Measurements from ENCODE around the gene SH3YL1.

Gene SH3YL1

GRCh38 chr2:282371-283263, 18.8 kb upstream of the SH3YL1 start:
- no peak for DNase-seq (ENCODE audit: low read depth in 2 of 2)

- no peak for DNase-seq (ENCODE audit: low read depth in 2 of 2)
These were observed 17.5 kb upstream of the SH3YL1 start for GRCh38 chr2:281381-281780.

GRCh38 chr2:280650-281110, 16.8 kb upstream of the SH3YL1 start:
- DNase-seq (ENCODE audit: low read depth in 2 of 2): no peak

- no peak for DNase-seq (ENCODE audit: low read depth in 2 of 2)
These were observed 16.3 kb upstream of the SH3YL1 start for GRCh38 chr2:279956-280649.

GRCh38 chr2:279366-279765, 15.5 kb upstream of the SH3YL1 start:
- no peak for DNase-seq (ENCODE audit: low read depth in 2 of 2)

GRCh38 chr2:278927-279320, 15.1 kb upstream of the SH3YL1 start:
- no peak for DNase-seq (ENCODE audit: low read depth in 2 of 2)

- DNase-seq (ENCODE audit: low read depth in 2 of 2): no peak
These were observed 14.6 kb upstream of the SH3YL1 start for GRCh38 chr2:278312-278926.

- DNase-seq (ENCODE audit: low read depth in 2 of 2): no peak
These were observed 11.6 kb upstream of the SH3YL1 start for GRCh38 chr2:275466-275865.

- no peak for DNase-seq (ENCODE audit: low read depth in 2 of 2)
These were observed 10.7 kb upstream of the SH3YL1 start for GRCh38 chr2:274503-274902.

- DNase-seq (ENCODE audit: low read depth in 2 of 2): no peak
These were observed 9.5 kb upstream of the SH3YL1 start for GRCh38 chr2:273333-273732.

- no peak for DNase-seq (ENCODE audit: low read depth in 2 of 2)
These were observed 8.1 kb upstream of the SH3YL1 start for GRCh38 chr2:271917-272316.

- DNase-seq (ENCODE audit: low read depth in 2 of 2): no peak
These were observed 7.0 kb upstream of the SH3YL1 start for GRCh38 chr2:270861-271260.

GRCh38 chr2:269356-270030, 5.7 kb upstream of the SH3YL1 start:
- DNase-seq (ENCODE audit: low read depth in 2 of 2): no peak

- no peak for DNase-seq (ENCODE audit: low read depth in 2 of 2)
These were observed 4.5 kb upstream of the SH3YL1 start for GRCh38 chr2:268323-268722.

- DNase-seq (ENCODE audit: low read depth in 2 of 2): peak; percentile 93 to 95
These were observed 949 bp upstream of the SH3YL1 start, which contains the start of gene ACP1 for GRCh38 chr2:264493-265468. Gene ACP1 (plus strand): TSS chr2:264947. CDS start chr2:264965, 18 bp downstream.

- no peak for DNase-seq (ENCODE audit: low read depth in 2 of 2)
These were observed 652 bp downstream of the SH3YL1 start for GRCh38 chr2:263022-263738.

GRCh38 chr2:262117-262516, 1.7 kb downstream of the SH3YL1 start:
- no peak for DNase-seq (ENCODE audit: low read depth in 2 of 2)

GRCh38 chr2:260507-261161, 3.2 kb downstream of the SH3YL1 start:
- no peak for DNase-seq (ENCODE audit: low read depth in 2 of 2)

GRCh38 chr2:259789-260331, 4.0 kb downstream of the SH3YL1 start:
- no peak for DNase-seq (ENCODE audit: low read depth in 2 of 2)
